GM23338 (cell line): ENCODE measurements around the gene RGP1.

Experiments
- CREB1 ChIP-seq: fragments of 250-450 bp; sonication (Bioruptor Pico); IDR thresholded peaks from 2 replicates; pipeline ENCODE4 v1.5.0; 2020; ENCODE audit warnings: low read depth, mild to moderate bottlenecking, moderate library complexity
- EZH2 ChIP-seq: fragments of 200-600 bp; sonication (generic); IDR thresholded peaks from one replicate; pipeline ENCODE4 v1.8.0; 2017; ENCODE audit warnings: antibody characterized with exemption, mild to moderate bottlenecking, low read depth; ENCODE audit not compliant: unreplicated experiment
- EZH2phosphoT487 ChIP-seq: fragments of 200-600 bp; sonication (generic); IDR thresholded peaks from one replicate; pipeline ENCODE4 v1.8.1; 2018; ENCODE audit warnings: antibody characterized with exemption; ENCODE audit not compliant: unreplicated experiment
- JUNB ChIP-seq: IDR thresholded peaks from one replicate; pipeline ENCODE4 v1.6.1; 2016; ENCODE audit warnings: antibody characterized with exemption; ENCODE audit not compliant: unreplicated experiment
- POLR2AphosphoS5 ChIP-seq: IDR thresholded peaks from 2 replicates; pipeline ENCODE4 v1.6.1; 2016; ENCODE audit warnings: antibody characterized with exemption, low read depth
- ZNF114 ChIP-seq: fragments of 250-450 bp; sonication (Bioruptor Pico); IDR thresholded peaks from 2 replicates; pipeline ENCODE4 v1.5.0; 2020; ENCODE audit warnings: mild to moderate bottlenecking, moderate library complexity
- TF ChIP-seq, protein P1 (sequence below), 2 experiments: fragments of 200-600 bp in 1 of 2; sonication (generic) in 1 of 2; conservative IDR thresholded peaks; 2 replicates each; pipeline versions ENCODE4 v1.5.1 to v1.6.1; 2016 to 2017; ENCODE audit warnings: antibody characterized with exemption in 2 of 2, low read depth in 2 of 2, mild to moderate bottlenecking in 2 of 2, moderate library complexity in 1 of 2
- TF ChIP-seq, protein P2 (sequence below): IDR thresholded peaks from one replicate; pipeline ENCODE4 v1.6.1; 2018; ENCODE audit warnings: antibody characterized with exemption; ENCODE audit not compliant: unreplicated experiment
- TF ChIP-seq, protein P3 (sequence below): fragments of 250-450 bp; sonication (Bioruptor Pico); IDR thresholded peaks from 2 replicates; pipeline ENCODE4 v1.5.0; 2020; ENCODE audit warnings: mild to moderate bottlenecking, moderate library complexity
- TF ChIP-seq, protein P4 (sequence below): IDR thresholded peaks from 2 replicates; pipeline ENCODE4 v1.6.1; 2016; ENCODE audit warnings: antibody characterized with exemption

DNA sequence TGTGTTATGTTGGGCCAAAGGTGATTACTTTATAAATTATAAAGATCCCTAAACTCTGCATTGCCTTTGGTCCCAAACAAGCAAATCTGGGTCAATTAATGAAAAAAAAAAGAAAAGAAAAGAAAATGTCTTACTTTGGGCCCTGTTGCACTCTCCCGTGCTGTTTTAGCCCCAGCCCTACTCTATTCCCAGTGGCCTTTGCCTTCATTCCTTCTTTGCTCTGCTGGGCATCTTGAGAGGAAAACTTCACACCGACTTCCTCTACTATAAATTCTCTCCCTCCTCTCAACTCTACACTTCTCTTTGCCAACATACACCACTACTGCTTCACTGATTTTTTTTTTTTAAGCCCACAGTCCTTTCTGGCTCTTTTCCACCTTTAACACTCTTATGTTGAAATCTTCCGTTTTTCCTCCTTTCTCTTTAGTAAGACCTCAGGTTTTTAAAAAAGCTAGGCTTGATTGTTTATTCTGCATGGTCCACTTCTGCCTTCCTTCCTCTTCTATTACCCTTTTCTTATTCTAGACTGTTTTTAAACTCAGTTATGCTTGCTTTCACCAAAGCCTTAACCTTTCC is 9.5 kb downstream of the RGP1 start:
- TF ChIP-seq EZH2phosphoT487 (no peak), POLR2AphosphoS5 (no peak), EZH2 (no peak), ZNF114 (no peak), CREB1 (CRISPR knock-in tag) (no peak), JUNB (no peak)
- TF ChIP-seq, protein P1, sequence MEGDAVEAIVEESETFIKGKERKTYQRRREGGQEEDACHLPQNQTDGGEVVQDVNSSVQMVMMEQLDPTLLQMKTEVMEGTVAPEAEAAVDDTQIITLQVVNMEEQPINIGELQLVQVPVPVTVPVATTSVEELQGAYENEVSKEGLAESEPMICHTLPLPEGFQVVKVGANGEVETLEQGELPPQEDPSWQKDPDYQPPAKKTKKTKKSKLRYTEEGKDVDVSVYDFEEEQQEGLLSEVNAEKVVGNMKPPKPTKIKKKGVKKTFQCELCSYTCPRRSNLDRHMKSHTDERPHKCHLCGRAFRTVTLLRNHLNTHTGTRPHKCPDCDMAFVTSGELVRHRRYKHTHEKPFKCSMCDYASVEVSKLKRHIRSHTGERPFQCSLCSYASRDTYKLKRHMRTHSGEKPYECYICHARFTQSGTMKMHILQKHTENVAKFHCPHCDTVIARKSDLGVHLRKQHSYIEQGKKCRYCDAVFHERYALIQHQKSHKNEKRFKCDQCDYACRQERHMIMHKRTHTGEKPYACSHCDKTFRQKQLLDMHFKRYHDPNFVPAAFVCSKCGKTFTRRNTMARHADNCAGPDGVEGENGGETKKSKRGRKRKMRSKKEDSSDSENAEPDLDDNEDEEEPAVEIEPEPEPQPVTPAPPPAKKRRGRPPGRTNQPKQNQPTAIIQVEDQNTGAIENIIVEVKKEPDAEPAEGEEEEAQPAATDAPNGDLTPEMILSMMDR (conservative IDR thresholded peaks at IDR 0.05; ENCODE audit: low read depth in 2 of 2), result no peak
- TF ChIP-seq, protein P2, sequence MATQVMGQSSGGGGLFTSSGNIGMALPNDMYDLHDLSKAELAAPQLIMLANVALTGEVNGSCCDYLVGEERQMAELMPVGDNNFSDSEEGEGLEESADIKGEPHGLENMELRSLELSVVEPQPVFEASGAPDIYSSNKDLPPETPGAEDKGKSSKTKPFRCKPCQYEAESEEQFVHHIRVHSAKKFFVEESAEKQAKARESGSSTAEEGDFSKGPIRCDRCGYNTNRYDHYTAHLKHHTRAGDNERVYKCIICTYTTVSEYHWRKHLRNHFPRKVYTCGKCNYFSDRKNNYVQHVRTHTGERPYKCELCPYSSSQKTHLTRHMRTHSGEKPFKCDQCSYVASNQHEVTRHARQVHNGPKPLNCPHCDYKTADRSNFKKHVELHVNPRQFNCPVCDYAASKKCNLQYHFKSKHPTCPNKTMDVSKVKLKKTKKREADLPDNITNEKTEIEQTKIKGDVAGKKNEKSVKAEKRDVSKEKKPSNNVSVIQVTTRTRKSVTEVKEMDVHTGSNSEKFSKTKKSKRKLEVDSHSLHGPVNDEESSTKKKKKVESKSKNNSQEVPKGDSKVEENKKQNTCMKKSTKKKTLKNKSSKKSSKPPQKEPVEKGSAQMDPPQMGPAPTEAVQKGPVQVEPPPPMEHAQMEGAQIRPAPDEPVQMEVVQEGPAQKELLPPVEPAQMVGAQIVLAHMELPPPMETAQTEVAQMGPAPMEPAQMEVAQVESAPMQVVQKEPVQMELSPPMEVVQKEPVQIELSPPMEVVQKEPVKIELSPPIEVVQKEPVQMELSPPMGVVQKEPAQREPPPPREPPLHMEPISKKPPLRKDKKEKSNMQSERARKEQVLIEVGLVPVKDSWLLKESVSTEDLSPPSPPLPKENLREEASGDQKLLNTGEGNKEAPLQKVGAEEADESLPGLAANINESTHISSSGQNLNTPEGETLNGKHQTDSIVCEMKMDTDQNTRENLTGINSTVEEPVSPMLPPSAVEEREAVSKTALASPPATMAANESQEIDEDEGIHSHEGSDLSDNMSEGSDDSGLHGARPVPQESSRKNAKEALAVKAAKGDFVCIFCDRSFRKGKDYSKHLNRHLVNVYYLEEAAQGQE, result no peak
- TF ChIP-seq, protein P3, sequence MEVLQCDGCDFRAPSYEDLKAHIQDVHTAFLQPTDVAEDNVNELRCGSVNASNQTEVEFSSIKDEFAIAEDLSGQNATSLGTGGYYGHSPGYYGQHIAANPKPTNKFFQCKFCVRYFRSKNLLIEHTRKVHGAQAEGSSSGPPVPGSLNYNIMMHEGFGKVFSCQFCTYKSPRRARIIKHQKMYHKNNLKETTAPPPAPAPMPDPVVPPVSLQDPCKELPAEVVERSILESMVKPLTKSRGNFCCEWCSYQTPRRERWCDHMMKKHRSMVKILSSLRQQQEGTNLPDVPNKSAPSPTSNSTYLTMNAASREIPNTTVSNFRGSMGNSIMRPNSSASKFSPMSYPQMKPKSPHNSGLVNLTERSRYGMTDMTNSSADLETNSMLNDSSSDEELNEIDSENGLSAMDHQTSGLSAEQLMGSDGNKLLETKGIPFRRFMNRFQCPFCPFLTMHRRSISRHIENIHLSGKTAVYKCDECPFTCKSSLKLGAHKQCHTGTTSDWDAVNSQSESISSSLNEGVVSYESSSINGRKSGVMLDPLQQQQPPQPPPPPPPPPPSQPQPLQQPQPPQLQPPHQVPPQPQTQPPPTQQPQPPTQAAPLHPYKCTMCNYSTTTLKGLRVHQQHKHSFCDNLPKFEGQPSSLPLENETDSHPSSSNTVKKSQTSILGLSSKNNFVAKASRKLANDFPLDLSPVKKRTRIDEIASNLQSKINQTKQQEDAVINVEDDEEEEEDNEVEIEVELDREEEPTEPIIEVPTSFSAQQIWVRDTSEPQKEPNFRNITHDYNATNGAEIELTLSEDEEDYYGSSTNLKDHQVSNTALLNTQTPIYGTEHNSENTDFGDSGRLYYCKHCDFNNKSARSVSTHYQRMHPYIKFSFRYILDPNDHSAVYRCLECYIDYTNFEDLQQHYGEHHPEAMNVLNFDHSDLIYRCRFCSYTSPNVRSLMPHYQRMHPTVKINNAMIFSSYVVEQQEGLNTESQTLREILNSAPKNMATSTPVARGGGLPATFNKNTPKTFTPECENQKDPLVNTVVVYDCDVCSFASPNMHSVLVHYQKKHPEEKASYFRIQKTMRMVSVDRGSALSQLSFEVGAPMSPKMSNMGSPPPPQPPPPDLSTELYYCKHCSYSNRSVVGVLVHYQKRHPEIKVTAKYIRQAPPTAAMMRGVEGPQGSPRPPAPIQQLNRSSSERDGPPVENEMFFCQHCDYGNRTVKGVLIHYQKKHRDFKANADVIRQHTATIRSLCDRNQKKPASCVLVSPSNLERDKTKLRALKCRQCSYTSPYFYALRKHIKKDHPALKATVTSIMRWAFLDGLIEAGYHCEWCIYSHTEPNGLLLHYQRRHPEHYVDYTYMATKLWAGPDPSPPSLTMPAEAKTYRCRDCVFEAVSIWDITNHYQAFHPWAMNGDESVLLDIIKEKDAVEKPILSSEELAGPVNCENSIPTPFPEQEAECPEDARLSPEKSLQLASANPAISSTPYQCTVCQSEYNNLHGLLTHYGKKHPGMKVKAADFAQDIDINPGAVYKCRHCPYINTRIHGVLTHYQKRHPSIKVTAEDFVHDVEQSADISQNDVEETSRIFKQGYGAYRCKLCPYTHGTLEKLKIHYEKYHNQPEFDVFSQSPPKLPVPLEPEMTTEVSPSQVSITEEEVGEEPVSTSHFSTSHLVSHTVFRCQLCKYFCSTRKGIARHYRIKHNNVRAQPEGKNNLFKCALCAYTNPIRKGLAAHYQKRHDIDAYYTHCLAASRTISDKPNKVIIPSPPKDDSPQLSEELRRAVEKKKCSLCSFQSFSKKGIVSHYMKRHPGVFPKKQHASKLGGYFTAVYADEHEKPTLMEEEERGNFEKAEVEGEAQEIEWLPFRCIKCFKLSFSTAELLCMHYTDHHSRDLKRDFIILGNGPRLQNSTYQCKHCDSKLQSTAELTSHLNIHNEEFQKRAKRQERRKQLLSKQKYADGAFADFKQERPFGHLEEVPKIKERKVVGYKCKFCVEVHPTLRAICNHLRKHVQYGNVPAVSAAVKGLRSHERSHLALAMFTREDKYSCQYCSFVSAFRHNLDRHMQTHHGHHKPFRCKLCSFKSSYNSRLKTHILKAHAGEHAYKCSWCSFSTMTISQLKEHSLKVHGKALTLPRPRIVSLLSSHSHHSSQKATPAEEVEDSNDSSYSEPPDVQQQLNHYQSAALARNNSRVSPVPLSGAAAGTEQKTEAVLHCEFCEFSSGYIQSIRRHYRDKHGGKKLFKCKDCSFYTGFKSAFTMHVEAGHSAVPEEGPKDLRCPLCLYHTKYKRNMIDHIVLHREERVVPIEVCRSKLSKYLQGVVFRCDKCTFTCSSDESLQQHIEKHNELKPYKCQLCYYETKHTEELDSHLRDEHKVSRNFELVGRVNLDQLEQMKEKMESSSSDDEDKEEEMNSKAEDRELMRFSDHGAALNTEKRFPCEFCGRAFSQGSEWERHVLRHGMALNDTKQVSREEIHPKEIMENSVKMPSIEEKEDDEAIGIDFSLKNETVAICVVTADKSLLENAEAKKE, result no peak
- TF ChIP-seq, protein P4, sequence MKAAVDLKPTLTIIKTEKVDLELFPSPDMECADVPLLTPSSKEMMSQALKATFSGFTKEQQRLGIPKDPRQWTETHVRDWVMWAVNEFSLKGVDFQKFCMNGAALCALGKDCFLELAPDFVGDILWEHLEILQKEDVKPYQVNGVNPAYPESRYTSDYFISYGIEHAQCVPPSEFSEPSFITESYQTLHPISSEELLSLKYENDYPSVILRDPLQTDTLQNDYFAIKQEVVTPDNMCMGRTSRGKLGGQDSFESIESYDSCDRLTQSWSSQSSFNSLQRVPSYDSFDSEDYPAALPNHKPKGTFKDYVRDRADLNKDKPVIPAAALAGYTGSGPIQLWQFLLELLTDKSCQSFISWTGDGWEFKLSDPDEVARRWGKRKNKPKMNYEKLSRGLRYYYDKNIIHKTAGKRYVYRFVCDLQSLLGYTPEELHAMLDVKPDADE, result no peak
